HL-60 (cell line): ENCODE data around the gene GDF3.

Source experiments
- DNase-seq, 2 experiments: peaks; one replicate each; pipeline ENCODE4 v3.0.0-alpha.2; 2010 to 2020; ENCODE audit warnings: low read depth in 1 of 2, low spot score in 1 of 2
- H3K27ac ChIP-seq: fragments of 250-450 bp; sonication (Bioruptor Pico); replicated peaks from 2 replicates; pipeline ENCODE4 v1.5.1; 2020; ENCODE audit warnings: mild to moderate bottlenecking, moderate library complexity
- H3K27me3 ChIP-seq: fragments of 250-450 bp; sonication (Bioruptor Pico); 2 replicates; pipeline ENCODE4 v1.5.1; 2021; ENCODE audit warnings: mild to moderate bottlenecking, moderate library complexity; ENCODE audit not compliant: insufficient read depth, poor library complexity, severe bottlenecking
- H3K4me3 ChIP-seq: replicated peaks from 2 replicates; pipeline ENCODE4 v1.5.1; 2011; ENCODE audit warnings: mild to moderate bottlenecking, control low read depth, low read length; ENCODE audit not compliant: insufficient read depth
- CTCF ChIP-seq: IDR thresholded peaks from one replicate; pipeline ENCODE4 v1.5.1; 2011; ENCODE audit warnings: low read length, control low read depth, inconsistent platforms; ENCODE audit not compliant: insufficient read depth
- GABPA ChIP-seq: IDR thresholded peaks from 2 replicates; pipeline ENCODE4 v1.6.1; 2012; ENCODE audit warnings: low read depth
- POLR2AphosphoS5 ChIP-seq: IDR thresholded peaks from 2 replicates; pipeline ENCODE4 v1.6.1; 2012; ENCODE audit warnings: low read depth
- REST ChIP-seq: IDR thresholded peaks from 2 replicates; pipeline ENCODE4 v1.6.1; 2012; ENCODE audit warnings: low read depth; ENCODE audit not compliant: insufficient replicate concordance
- SPI1 ChIP-seq: IDR thresholded peaks from 2 replicates; pipeline ENCODE4 v1.6.1; 2012; ENCODE audit warnings: low read depth, mild to moderate bottlenecking, borderline replicate concordance

Gene GDF3

GRCh38 chr12:7650091-7650490 is 45.5 kb downstream of the GDF3 start:
- H3K27me3 ChIP-seq = no peaks in the 10 kb centered on the region
- DNase-seq = no peak
- H3K27ac ChIP-seq = no peak overlapping the region
- TF ChIP-seq POLR2AphosphoS5 = no peak
- no peak overlapping the region for H3K4me3 ChIP-seq

- Histone ChIP-seq H3K27ac (no peak overlapping the region), H3K4me3 (no peak overlapping the region), H3K27me3 (no peaks in the 10 kb centered on the region)
- TF ChIP-seq GABPA (no peak), SPI1 (no peak), POLR2AphosphoS5 (no peak), CTCF (no peak), REST (no peak)
- DNase-seq = no peak
These were observed 48.5 kb downstream of the GDF3 start for GRCh38 chr12:7647071-7647470.

GRCh38 chr12:7646178-7646475 is 49.4 kb downstream of the GDF3 start:
- TF ChIP-seq REST (no peak), POLR2AphosphoS5 (no peak), GABPA (no peak), CTCF (no peak), SPI1 (no peak)
- no peak overlapping the region for H3K4me3 ChIP-seq
- DNase-seq = no peak
- no peak overlapping the region for H3K27ac ChIP-seq
- H3K27me3 ChIP-seq = no peaks in the 10 kb centered on the region

GRCh38 chr12:7645395-7646177 is 50.0 kb downstream of the GDF3 start:
- peak in 1 of 2 experiments; percentile 33 for DNase-seq

More at GRCh38 chr12:7645395-7646177, 50.0 kb downstream of the GDF3 start:
- H3K27ac ChIP-seq = peak overlapping the region; percentile 6; the same call in 1 of the 2 replicates
- TF ChIP-seq GABPA = no peak
- peak; percentile 92 for TF ChIP-seq CTCF
- no peak overlapping the region for H3K4me3 ChIP-seq
- no peaks in the 10 kb centered on the region for H3K27me3 ChIP-seq
